ENCODE measurements around the gene LIMCH1.

GRCh38 chr4:41692717-41693345 is 154.9 kb downstream of the LIMCH1 start:
- TF ChIP-seq POLR2A (IDR thresholded peaks at IDR 0.05; ENCODE audit: low read depth, low read length) (no peak), POLR2AphosphoS5 (IDR thresholded peaks at IDR 0.05; ENCODE audit: low read depth, low read length) (no peak), TAF1 (IDR thresholded peaks at IDR 0.05; ENCODE audit: low read depth, low read length) (no peak), PAX5 (IDR thresholded peaks at IDR 0.05; ENCODE audit: insufficient read depth, low read length, severe bottlenecking) (no peak)

Measured in GM12891 (cell line).